B cell (primary cell): ENCODE results near the gene RIN3. TPM values are rescaled to one million over a fixed set of nuclear protein-coding genes. Genes with fewer than 3 reads are reported as not detected.

Experiments
- ATAC-seq: fragments of 200-7000 bp; cut with Tn5 transposase; one replicate; pipeline ENCODE4 v1.10.0; 2021; ENCODE audit warnings: low read depth, mild to moderate bottlenecking, moderate number of reproducible peaks, moderate library complexity
- CTCF ChIA-PET: fragments of 350-600 bp; sonication (Branson Sonifier 250); formaldehyde crosslinking; loops from one replicate; lab custom pipeline; 2021; ENCODE audit warnings: antibody characterized with exemption, inconsistent platforms; lab: Charles Lee
- POLR2A ChIA-PET: fragments of 350-600 bp; sonication (Branson Sonifier 250); formaldehyde crosslinking; loops from one replicate; lab custom pipeline; 2021; ENCODE audit warnings: antibody characterized with exemption; lab: Charles Lee
- DNase-seq: peaks from one replicate; pipeline ENCODE4 v3.0.0; 2013
- H2AFZ ChIP-seq: 2 replicates; pipeline ENCODE4 v1.6.1; 2012; ENCODE audit warnings: mild to moderate bottlenecking, low read depth, low read length; ENCODE audit not compliant: insufficient read depth, poor library complexity, severe bottlenecking
- H3K27ac ChIP-seq, 2 donors: 1 replicate in 1 of 2; 2 replicates in 1 of 2; pipeline ENCODE4 v1.5.1; 2012 to 2013; ENCODE audit warnings: low read length in 2 of 2, mild to moderate bottlenecking in 2 of 2, moderate library complexity in 1 of 2
- H3K27me3 ChIP-seq, 4 experiments: fragments of 200-600 bp in 1 of 4; sonication (generic) in 1 of 4; replicated peaks in 1 of 4; 1 replicate in 2 of 4; 2 replicates in 2 of 4; pipeline versions ENCODE4 v1.6.1 to v1.7.0; 2013 to 2016; ENCODE audit warnings: low read length in 3 of 4, mild to moderate bottlenecking in 2 of 4, mixed read lengths in 1 of 4, moderate library complexity in 1 of 4; ENCODE audit not compliant: insufficient read depth in 4 of 4, control insufficient read depth in 3 of 4; ENCODE audit errors: control extremely low read depth in 1 of 4
- H3K36me3 ChIP-seq, 2 experiments: replicated peaks in 1 of 2; 1 replicate in 1 of 2; 2 replicates in 1 of 2; pipeline versions ENCODE4 v1.6.1 to v1.7.1; 2013; ENCODE audit warnings: low read length in 1 of 2; ENCODE audit not compliant: insufficient read depth in 2 of 2, control insufficient read depth in 1 of 2; ENCODE audit errors: control extremely low read depth in 1 of 2, extremely low read depth in 1 of 2
- H3K4me1 ChIP-seq, 2 donors: fragments of 200-600 bp in 1 of 2; sonication (generic) in 1 of 2; 1 replicate in 1 of 2; 2 replicates in 1 of 2; pipeline versions ENCODE4 v1.5.1 to v1.6.1; 2013 to 2017; ENCODE audit warnings: low read length in 2 of 2; ENCODE audit not compliant: control insufficient read depth in 2 of 2, insufficient read depth in 2 of 2
- H3K4me2 ChIP-seq: replicated peaks from 2 replicates; pipeline ENCODE3; 2012; ENCODE audit warnings: mild to moderate bottlenecking, low read depth, low read length; ENCODE audit not compliant: poor library complexity, severe bottlenecking
- H3K4me3 ChIP-seq, 5 experiments: fragments of 200-600 bp in 1 of 5; sonication (generic) in 1 of 5; 1 replicate in 3 of 5; 2 replicates in 2 of 5; pipeline versions ENCODE4 v1.5.1 to v1.7.0; 2011 to 2016; ENCODE audit warnings: low read length in 4 of 5, mild to moderate bottlenecking in 4 of 5, low read depth in 2 of 5, control low read depth in 1 of 5, moderate library complexity in 1 of 5; ENCODE audit not compliant: insufficient read depth in 1 of 5; ENCODE audit errors: control extremely low read depth in 1 of 5, extremely low read depth in 1 of 5
- H3K79me2 ChIP-seq: fragments of 200-600 bp; sonication (generic); one replicate; pipeline ENCODE4 v1.6.0; 2016; ENCODE audit warnings: low read length; ENCODE audit not compliant: control insufficient read depth, insufficient read depth
- H3K9ac ChIP-seq: fragments of 200-600 bp; sonication (generic); 2 replicates; pipeline ENCODE4 v1.6.1; 2017; ENCODE audit warnings: mild to moderate bottlenecking, low read length, moderate library complexity
- H3K9me3 ChIP-seq, 3 donors: one replicate each; pipeline versions ENCODE4 v1.6.1 to v1.7.1; 2013; ENCODE audit warnings: low read length in 2 of 3; ENCODE audit not compliant: control insufficient read depth in 2 of 3, insufficient read depth in 1 of 3; ENCODE audit errors: control extremely low read depth in 1 of 3
- H4K20me1 ChIP-seq: 2 replicates; pipeline ENCODE4 v1.6.0; 2012; ENCODE audit warnings: mild to moderate bottlenecking, low read length; ENCODE audit not compliant: insufficient read depth, control insufficient read depth, poor library complexity, severe bottlenecking
- H3K27ac Mint-ChIP-seq: one replicate; pipeline ENCODE4 v1.8.0; 2021; ENCODE audit warnings: mixed read lengths
- H3K27me3 Mint-ChIP-seq: one replicate; pipeline ENCODE4 v1.8.0; 2021; ENCODE audit warnings: mixed read lengths
- H3K4me1 Mint-ChIP-seq: one replicate; pipeline ENCODE4 v1.8.0; 2021; ENCODE audit warnings: mixed read lengths
- H3K4me3 Mint-ChIP-seq: one replicate; pipeline ENCODE4 v1.8.0; 2021; ENCODE audit warnings: mixed read lengths
- H3K9me3 Mint-ChIP-seq: one replicate; pipeline ENCODE4 v1.8.0; 2022; ENCODE audit warnings: mixed read lengths; ENCODE audit not compliant: insufficient read depth
- CTCF ChIP-seq: fragments of 200-600 bp; IDR thresholded peaks from one replicate; pipeline ENCODE4 v1.8.0; 2022; ENCODE audit warnings: antibody characterized with exemption, mild to moderate bottlenecking
- EZH2 ChIP-seq: IDR thresholded peaks from 2 replicates; pipeline ENCODE4 v1.6.1; 2012; ENCODE audit warnings: borderline replicate concordance, low read depth, mild to moderate bottlenecking, moderate library complexity, low read length; ENCODE audit not compliant: insufficient read depth, poor library complexity, severe bottlenecking
- WGBS: methylation state at CpG from one replicate; pipeline ENCODE4 v1.1.5; 2013; ENCODE audit warnings: missing lambda C conversion rate; ENCODE audit not compliant: insufficient coverage; 5-methylcytosine and 5-hydroxymethylcytosine counted together
- intact Hi-C: fragments of 100-400 bp; cut with micrococcal nuclease; formaldehyde crosslinking; loops from one replicate; pipeline ENCODE4 v1.10.0; 2022
- polyA plus RNA-seq: library from polyadenylated mRNA; depleted of rRNA; stranded (reverse); fragments of >200 nt; gene quantifications from 2 replicates; pipeline ENCODE4 v1.2.3, GENCODE V29; 2012
- total RNA-seq, 2 donors: library from RNA; stranded (reverse); fragments of 120-200 nt in 1 of 2; gene quantifications; 1 replicate in 1 of 2; 2 replicates in 1 of 2; pipeline versions ENCODE4 v1.2.3 to v1.2.4, GENCODE V29; 2013 to 2022

Gene RIN3
- total and polyA plus RNA-seq, 2 donors (not counting 1 experiment from before 2014, with no cell fraction given) = 62.1 to 123 TPM

GRCh38 chr14:92487513-92488133 is 26.0 kb upstream of the RIN3 start:
- H3K4me3 ChIP-seq = no peak overlapping the region
- ATAC-seq (no peak), DNase-seq (no peak)
- H3K79me2 ChIP-seq = no peaks in the 10 kb centered on the region
- TF ChIP-seq CTCF (no peak), EZH2 (no peak)
- no peak overlapping the region for H3K27ac ChIP-seq
- no peaks in the 10 kb centered on the region for H3K4me1 ChIP-seq
- H3K4me2 ChIP-seq = no peak overlapping the region
- H3K9me3 ChIP-seq = no peaks in the 10 kb centered on the region
- peaks cover 4% of the 10 kb centered on the region for H3K4me1 Mint-ChIP-seq
- no peaks in the 10 kb centered on the region for H3K9me3 Mint-ChIP-seq
- H3K27me3 Mint-ChIP-seq = peaks cover 22% of the 10 kb centered on the region
- intact Hi-C loops = no loop called here
- ChIA-PET POLR2A (interaction anchor here (0.7 kb wide), 1 partner anchor 106 kb away, joined by 5 read pairs; no protein-coding TSS in a partner anchor), CTCF (no interaction called here)
- no peaks in the 10 kb centered on the region for H3K36me3 ChIP-seq
- 76% methylated on average over 9 of the region's 10 CpGs for WGBS
- H4K20me1 ChIP-seq = no peaks in the 10 kb centered on the region
- no peak overlapping the region for H2AFZ ChIP-seq
- peaks cover 0 to 31% (median 5%) of the 10 kb centered on the region in 4 experiments for H3K27me3 ChIP-seq
- no peak overlapping the region for H3K4me3 Mint-ChIP-seq
- H3K9ac ChIP-seq = no peak overlapping the region
- H3K27ac Mint-ChIP-seq = no peak overlapping the region

GRCh38 chr14:92489394-92490238 is 24.0 kb upstream of the RIN3 start:
- Histone ChIP-seq H3K4me1 (no peaks in the 10 kb centered on the region), H3K27ac (no peak overlapping the region), H3K36me3 (no peaks in the 10 kb centered on the region), H3K27me3 (peaks cover 0 to 17% (median 3%) of the 10 kb centered on the region in 4 experiments), H3K4me3 (no peak overlapping the region), H3K4me2 (no peak overlapping the region), H2AFZ (no peak overlapping the region), H3K79me2 (no peaks in the 10 kb centered on the region), H3K9me3 (no peaks in the 10 kb centered on the region), H3K9ac (no peak overlapping the region), H4K20me1 (no peaks in the 10 kb centered on the region)
- CTCF ChIA-PET = no interaction called here
- Mint-ChIP-seq H3K27ac (no peak overlapping the region), H3K9me3 (no peaks in the 10 kb centered on the region), H3K4me1 (peaks cover 4% of the 10 kb centered on the region), H3K27me3 (peaks cover 23% of the 10 kb centered on the region), H3K4me3 (no peak overlapping the region)
- DNase-seq (no peak), ATAC-seq (no peak)
- WGBS = 98% methylated on average over 18 of the region's 21 CpGs
- TF ChIP-seq EZH2 (no peak), CTCF (no peak)
- intact Hi-C loops = no loop called here
- POLR2A ChIA-PET = no interaction called here
